ENCODE measurements around the gene SMURF1. TPM values are rescaled to one million over a fixed set of nuclear protein-coding genes. Genes with fewer than 3 reads are reported as not detected.

SMURF1 gene
- total RNA-seq, 1 donor from 2014 or later, result 51.3 TPM

DNA sequence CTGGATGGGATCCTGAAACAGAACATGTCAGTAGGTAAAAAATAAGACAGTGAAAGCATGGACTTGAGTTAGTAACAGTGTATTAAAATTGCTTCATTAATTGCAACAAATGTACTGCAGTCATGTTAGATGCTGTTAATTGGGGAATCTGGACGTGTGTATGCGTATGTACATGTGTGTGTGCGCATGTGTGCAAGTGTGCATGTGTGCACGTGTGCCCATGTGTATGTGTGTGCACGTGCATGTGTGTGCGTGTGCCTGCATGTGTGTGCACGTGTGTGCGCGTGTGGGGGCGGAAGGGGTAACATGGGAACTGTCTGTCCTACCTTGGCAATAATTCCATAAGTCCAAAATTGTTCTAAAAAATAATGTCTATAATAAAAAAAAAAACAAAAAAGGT lies 67.3 kb downstream of the SMURF1 start:
- H3K27me3 ChIP-seq (ENCODE audit: control insufficient read depth, insufficient read depth, low read length), result no peaks in the 10 kb centered on the region
- no peaks in the 10 kb centered on the region for H3K36me3 ChIP-seq (ENCODE audit: control insufficient read depth, insufficient read depth, low read length)
- DNase-seq (ENCODE audit: low read depth), result no peak
- TF ChIP-seq, protein P1, sequence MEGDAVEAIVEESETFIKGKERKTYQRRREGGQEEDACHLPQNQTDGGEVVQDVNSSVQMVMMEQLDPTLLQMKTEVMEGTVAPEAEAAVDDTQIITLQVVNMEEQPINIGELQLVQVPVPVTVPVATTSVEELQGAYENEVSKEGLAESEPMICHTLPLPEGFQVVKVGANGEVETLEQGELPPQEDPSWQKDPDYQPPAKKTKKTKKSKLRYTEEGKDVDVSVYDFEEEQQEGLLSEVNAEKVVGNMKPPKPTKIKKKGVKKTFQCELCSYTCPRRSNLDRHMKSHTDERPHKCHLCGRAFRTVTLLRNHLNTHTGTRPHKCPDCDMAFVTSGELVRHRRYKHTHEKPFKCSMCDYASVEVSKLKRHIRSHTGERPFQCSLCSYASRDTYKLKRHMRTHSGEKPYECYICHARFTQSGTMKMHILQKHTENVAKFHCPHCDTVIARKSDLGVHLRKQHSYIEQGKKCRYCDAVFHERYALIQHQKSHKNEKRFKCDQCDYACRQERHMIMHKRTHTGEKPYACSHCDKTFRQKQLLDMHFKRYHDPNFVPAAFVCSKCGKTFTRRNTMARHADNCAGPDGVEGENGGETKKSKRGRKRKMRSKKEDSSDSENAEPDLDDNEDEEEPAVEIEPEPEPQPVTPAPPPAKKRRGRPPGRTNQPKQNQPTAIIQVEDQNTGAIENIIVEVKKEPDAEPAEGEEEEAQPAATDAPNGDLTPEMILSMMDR (IDR thresholded peaks at IDR 0.05; ENCODE audit: insufficient read depth, low read length, poor library complexity, severe bottlenecking), result no peak
- no peak overlapping the region for H3K4me3 ChIP-seq (ENCODE audit: low read depth, low read length)

DNA sequence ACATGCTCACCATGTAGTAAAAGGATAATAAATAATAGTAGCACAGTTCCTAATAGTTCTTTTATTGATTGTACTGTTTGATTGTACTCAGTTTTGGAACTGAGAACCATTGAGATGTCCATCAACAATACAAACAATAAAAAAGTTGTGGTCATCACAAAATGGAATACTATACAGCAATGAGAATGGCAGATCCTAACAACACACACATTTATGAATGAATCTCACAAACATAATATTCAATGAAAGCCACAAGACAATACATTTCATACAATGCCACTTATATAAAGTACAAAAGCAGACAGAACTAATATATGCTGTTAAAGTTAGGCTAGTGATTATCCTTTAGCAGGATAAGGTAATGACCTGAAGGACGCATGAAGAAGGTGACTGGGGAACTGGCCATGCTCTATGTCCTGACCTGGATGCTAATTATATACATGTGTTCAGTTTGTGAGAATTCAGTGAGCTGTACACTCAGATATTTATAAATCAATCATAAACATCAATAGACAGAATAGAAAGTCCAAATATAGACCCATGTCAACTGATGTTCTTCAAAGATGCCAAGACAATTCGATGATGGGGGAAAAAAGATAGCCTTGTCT lies 70.0 kb downstream of the SMURF1 start:
- Histone ChIP-seq H3K36me3 (ENCODE audit: control insufficient read depth, insufficient read depth, low read length) (no peaks in the 10 kb centered on the region), H3K4me3 (ENCODE audit: low read depth, low read length) (no peak overlapping the region), H3K27me3 (ENCODE audit: control insufficient read depth, insufficient read depth, low read length) (no peaks in the 10 kb centered on the region)
- TF ChIP-seq, protein P1 (IDR thresholded peaks at IDR 0.05; ENCODE audit: insufficient read depth, low read length, poor library complexity, severe bottlenecking), result no peak
- no peak for DNase-seq (ENCODE audit: low read depth)

DNA sequence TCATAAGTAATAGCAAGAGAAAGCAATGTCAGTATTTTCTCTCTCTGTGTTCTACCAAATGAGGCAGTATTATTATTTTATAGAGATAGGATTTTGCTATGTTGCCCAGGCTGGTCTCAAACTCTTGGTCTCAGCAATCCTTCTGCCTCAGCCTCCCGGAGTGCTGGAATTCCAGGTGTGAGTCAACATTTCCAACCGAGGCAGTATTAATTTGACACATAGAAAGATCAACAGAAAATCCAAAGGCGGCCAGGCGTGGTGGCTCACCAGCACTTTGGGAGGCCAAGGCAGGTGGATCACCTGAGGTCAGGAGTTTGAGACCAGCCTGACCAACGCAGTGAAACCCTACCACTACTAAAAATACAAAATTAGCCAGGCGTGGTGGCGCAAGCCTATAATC lies 71.8 kb downstream of the SMURF1 start:
- Histone ChIP-seq H3K36me3 (ENCODE audit: control insufficient read depth, insufficient read depth, low read length) (no peaks in the 10 kb centered on the region), H3K4me3 (ENCODE audit: low read depth, low read length) (no peak overlapping the region), H3K27me3 (ENCODE audit: control insufficient read depth, insufficient read depth, low read length) (no peaks in the 10 kb centered on the region)
- DNase-seq (ENCODE audit: low read depth), result no peak
- TF ChIP-seq, protein P1 (IDR thresholded peaks at IDR 0.05; ENCODE audit: insufficient read depth, low read length, poor library complexity, severe bottlenecking), result no peak

DNA sequence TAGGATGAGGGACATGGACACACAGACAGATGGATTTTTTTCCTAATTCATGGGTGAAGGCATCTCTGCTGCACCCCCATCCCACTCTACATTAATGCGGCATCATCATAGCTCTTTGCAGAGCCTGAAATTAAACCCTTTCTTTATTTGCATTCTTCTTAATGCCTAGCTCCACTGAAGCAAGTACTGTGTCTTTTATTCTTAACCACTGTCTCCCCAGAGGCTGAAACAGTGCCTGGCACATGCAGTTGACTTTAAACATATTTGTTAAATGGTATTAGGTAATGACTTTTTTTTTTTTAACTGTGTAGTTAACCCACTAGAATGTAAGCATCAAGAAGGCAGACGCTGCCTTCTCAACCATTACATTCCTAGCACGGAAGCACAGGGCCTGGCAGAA lies 73.5 kb downstream of the SMURF1 start:
- H3K36me3 ChIP-seq (ENCODE audit: control insufficient read depth, insufficient read depth, low read length), result no peaks in the 10 kb centered on the region
- TF ChIP-seq, protein P1 (IDR thresholded peaks at IDR 0.05; ENCODE audit: insufficient read depth, low read length, poor library complexity, severe bottlenecking), result no peak
- no peak overlapping the region for H3K4me3 ChIP-seq (ENCODE audit: low read depth, low read length)
- no peak for DNase-seq (ENCODE audit: low read depth)
- H3K27me3 ChIP-seq (ENCODE audit: control insufficient read depth, insufficient read depth, low read length), result no peaks in the 10 kb centered on the region

DNA sequence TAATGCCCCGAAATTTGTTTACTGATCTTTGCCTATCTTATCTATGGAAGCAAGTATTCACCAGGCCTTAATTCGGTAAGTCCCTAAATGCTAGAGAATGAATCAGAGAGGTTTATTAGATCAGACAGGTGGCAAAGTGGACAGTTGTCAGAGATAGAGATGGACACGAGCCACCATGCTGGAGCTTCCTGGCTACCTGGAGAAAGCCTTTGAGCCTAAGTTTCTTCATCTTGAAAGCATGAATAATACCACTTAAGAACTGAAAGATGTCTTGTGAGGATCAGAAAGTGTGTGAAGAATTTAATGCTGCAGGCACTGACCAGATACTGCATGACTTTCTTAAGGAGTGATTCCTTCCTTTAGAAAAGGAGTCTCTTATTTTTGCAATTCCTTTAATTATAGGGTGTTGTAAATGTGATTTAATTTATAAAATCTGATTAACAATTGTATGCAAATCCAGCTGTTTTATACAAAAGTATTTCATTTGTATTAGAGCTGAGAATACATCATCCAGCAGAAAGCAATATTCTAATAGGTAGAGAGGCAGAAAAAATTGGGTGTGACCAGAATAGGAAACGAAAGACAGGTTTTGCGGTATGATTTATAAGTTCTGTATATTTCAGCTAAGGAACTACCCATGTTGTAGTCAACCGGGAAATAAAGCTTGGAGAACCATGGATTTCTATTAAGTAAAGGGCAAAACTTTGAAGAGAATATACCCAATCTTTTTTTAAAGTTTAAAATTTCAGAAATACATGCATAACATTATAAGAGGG lies 82.7 kb downstream of the SMURF1 start:
- H3K36me3 ChIP-seq (ENCODE audit: control insufficient read depth, insufficient read depth, low read length), result no peaks in the 10 kb centered on the region
- no peak overlapping the region for H3K4me3 ChIP-seq (ENCODE audit: low read depth, low read length)
- TF ChIP-seq, protein P1 (IDR thresholded peaks at IDR 0.05; ENCODE audit: insufficient read depth, low read length, poor library complexity, severe bottlenecking), result no peak
- DNase-seq (ENCODE audit: low read depth), result no peak
- H3K27me3 ChIP-seq (ENCODE audit: control insufficient read depth, insufficient read depth, low read length), result no peaks in the 10 kb centered on the region

Data from kidney epithelial cell (primary cell).